HG03097 (cell line): ENCODE data around the gene ATP6V1C2.

ENCODE experiments used
- ATAC-seq: cut with Tn5 transposase; IDR thresholded peaks from one replicate; pipeline ENCODE4 v1.9.1; 2021; ENCODE audit not compliant: unreplicated experiment, low FRiP score

The ATP6V1C2 gene

DNA sequence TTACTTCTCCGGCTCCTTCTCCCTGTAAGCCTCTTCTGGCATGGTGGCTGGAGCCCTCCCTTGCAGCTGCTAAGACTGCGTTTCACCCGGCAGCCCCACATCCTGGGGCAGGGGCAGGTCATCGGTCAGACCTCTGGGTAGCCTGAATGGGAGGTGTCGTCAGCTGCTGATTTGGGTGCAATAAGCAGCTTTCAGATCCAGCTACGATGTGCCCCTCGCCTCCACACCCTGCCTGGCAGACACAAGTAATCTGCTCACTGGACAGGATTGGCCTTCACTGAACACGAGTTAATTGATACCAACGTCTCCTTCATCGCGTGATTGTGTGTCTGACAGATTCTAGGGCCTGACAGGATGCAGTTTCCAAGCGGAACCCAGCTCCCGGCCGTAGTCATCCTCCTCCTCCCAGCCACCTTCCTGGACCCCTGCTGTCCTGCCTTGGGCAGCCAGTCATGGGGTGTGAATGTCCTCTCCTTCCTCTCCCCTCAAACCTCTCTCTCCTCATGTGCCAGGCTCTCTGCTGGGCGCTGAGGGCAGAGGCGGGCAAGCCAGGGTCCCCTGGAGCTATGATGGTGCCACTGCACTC is 110.1 kb downstream of the ATP6V1C2 start:
- ATAC-seq: no peak

DNA sequence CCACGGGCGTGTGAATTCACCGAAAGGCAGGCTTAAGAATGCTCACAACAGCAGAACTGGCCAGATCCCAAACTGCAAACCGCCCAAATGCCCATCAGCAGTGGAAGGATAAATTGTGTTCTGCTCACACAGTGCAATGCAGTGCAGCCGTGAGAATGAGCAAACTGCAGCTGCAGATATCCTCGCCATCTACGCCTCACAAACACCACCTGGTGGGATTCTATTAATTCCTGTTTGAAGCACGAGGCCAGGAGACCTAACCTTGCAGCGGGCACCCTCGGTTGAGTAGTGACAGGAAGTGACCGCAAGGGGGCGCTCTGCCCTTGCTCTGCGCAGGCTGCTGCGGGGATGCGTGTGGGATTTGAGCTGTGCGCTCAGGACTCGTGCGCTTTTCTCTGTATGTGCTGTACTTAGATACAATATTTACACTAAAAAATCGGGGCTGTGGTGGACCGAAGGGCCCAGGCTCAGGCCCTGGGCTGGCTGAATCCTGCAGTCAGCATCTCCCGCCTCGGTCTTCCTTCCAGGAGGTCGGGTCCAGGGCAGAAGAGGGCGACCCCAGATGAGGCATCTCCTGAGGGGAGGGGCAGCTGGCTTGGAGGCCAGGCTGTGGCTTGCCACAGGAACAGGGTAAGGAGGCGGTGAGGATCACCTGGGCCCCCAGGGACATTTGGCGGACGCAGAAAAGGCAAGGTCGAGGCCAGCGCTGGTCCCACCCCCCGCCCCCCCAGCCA is 110.9 kb downstream of the ATP6V1C2 start:
- ATAC-seq: no peak

DNA sequence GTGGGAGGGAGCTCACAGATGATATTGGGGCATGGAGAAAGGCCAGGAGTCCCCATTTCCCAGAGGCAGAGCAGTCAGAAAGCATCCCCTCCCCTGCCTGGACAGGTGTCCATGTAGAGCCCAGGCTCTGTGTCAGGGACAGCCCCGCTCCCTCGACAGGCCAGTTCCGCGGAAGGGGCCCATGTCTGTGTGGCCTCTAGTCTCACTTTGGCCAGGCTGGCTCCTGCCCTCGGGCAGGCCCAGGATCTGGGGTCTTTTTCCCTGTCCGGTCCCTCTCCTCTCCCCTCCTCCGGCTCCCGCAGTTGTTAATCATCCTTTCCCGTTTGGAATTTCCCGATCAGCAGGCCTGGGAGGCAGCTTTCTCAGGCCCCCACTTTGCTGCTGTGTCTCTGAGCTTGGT is 111.6 kb downstream of the ATP6V1C2 start:
- ATAC-seq: no peak

DNA sequence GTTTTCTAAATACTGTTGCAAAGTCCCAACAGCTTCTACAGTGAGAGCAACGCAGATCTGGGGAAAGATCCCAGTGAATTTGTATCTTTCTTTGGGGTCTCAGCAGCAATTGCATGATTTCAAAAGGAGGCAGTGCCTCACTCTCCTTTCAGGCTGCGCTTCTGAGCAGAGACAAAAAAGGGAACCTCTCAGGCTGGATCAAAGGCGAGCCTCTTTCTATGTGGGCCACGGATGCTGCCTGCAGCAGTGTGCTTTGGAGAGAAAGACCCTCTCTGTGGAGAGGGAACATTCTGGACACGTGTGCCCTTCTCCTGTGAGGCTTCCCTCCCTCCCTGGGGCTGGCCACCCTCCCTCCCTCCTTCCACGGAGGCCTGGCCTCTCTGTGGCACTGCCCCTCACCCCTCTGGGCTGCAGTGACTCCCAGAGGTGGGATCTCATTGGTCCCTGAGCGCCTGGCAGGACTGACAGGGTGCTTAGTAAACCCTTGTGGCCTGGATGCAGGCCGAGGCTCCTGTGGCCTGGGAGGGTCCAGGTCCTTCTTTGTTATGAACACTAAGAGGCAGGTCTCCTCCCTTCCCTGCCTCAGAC is 112.7 kb downstream of the ATP6V1C2 start:
- ATAC-seq: no peak
